ENCODE results near the gene LRRC7. TPM values are rescaled to one million over a fixed set of nuclear protein-coding genes. Genes with fewer than 3 reads are reported as not detected.
"Not testable (repeated sequence)": the region's sequence is repeated elsewhere in the genome, so short reads cannot be mapped to it uniquely, and the experiment has no call there.

Gene LRRC7
- total RNA-seq, 4 donors from 2014 or later, result under 0.01 TPM; not detected in 3

GRCh38 chr1:69862906-69863305 is 295.2 kb downstream of the LRRC7 start:
- TF ChIP-seq CTCF (IDR thresholded peaks at IDR 0.05) (no peak), POLR2A (IDR thresholded peaks at IDR 0.05) (no peak)
- H3K4me3 ChIP-seq, result no peak overlapping the region
- H3K9me3 ChIP-seq, result no peaks in the 10 kb centered on the region
- intact Hi-C loops (cut with DNase I), result no loop called here
- H3K27me3 ChIP-seq, result no peaks in the 10 kb centered on the region
- no peaks in the 10 kb centered on the region for H3K4me1 ChIP-seq
- 71 to 75% methylated on average over 1 of the region's 1 CpG for WGBS, 2 donors
- no peaks in the 10 kb centered on the region for H3K36me3 ChIP-seq
- no peak overlapping the region for H3K27ac ChIP-seq
- no peak for DNase-seq

GRCh38 chr1:69863704-69864103 is 296.0 kb downstream of the LRRC7 start:
- intact Hi-C loops (cut with DNase I), result no loop called here
- Histone ChIP-seq H3K36me3 (no peaks in the 10 kb centered on the region), H3K27ac (no peak overlapping the region), H3K27me3 (no peaks in the 10 kb centered on the region), H3K4me1 (no peaks in the 10 kb centered on the region), H3K9me3 (no peaks in the 10 kb centered on the region), H3K4me3 (no peak overlapping the region)
- 57 to 60% methylated on average over 1 of the region's 1 CpG for WGBS, 2 donors
- no peak for DNase-seq
- TF ChIP-seq POLR2A (IDR thresholded peaks at IDR 0.05), result no peak
- no peak for TF ChIP-seq CTCF (IDR thresholded peaks at IDR 0.05)

- intact Hi-C loops (cut with DNase I), result no loop called here
- no peaks in the 10 kb centered on the region for H3K36me3 ChIP-seq
- TF ChIP-seq POLR2A (IDR thresholded peaks at IDR 0.05), result no peak
- TF ChIP-seq CTCF (IDR thresholded peaks at IDR 0.05), result no peak
- no peak overlapping the region for H3K4me3 ChIP-seq
- H3K27me3 ChIP-seq, result no peaks in the 10 kb centered on the region
- no peaks in the 10 kb centered on the region for H3K4me1 ChIP-seq
- H3K27ac ChIP-seq, result no peak overlapping the region
- no peak for DNase-seq
- H3K9me3 ChIP-seq, result no peaks in the 10 kb centered on the region
- WGBS, 2 donors, result 41 to 43% methylated on average over 3 of the region's 3 CpGs
Observed at GRCh38 chr1:69871412-69871811, 303.7 kb downstream of the LRRC7 start.

- Histone ChIP-seq H3K4me3 (no peak overlapping the region), H3K4me1 (no peaks in the 10 kb centered on the region), H3K36me3 (no peaks in the 10 kb centered on the region), H3K27ac (no peak overlapping the region), H3K9me3 (no peaks in the 10 kb centered on the region), H3K27me3 (no peaks in the 10 kb centered on the region)
- WGBS, 2 donors, result 51 to 57% methylated on average over 3 of the region's 3 CpGs
- DNase-seq, result no peak
- intact Hi-C loops (cut with DNase I), result no loop called here
- TF ChIP-seq POLR2A (IDR thresholded peaks at IDR 0.05) (no peak), CTCF (IDR thresholded peaks at IDR 0.05) (no peak)
Observed at GRCh38 chr1:69878338-69878737, 310.6 kb downstream of the LRRC7 start.

GRCh38 chr1:69888016-69888415 is 320.3 kb downstream of the LRRC7 start:
- intact Hi-C loops (cut with DNase I); DNase-seq; H3K36me3 ChIP-seq; H3K27ac ChIP-seq; H3K27me3 ChIP-seq; H3K9me3 ChIP-seq; H3K4me3 ChIP-seq; H3K4me1 ChIP-seq: not testable (repeated sequence)
- WGBS, 2 donors, result 100% methylated on average over 2 to 5 of the region's 14 CpGs

GRCh38 chr1:69888657-69889056 is 320.9 kb downstream of the LRRC7 start:
- Histone ChIP-seq H3K27me3 (no peaks in the 10 kb centered on the region), H3K27ac (no peak overlapping the region), H3K36me3 (no peaks in the 10 kb centered on the region), H3K4me1 (no peaks in the 10 kb centered on the region), H3K4me3 (no peak overlapping the region), H3K9me3 (peaks cover 0 to 9% (median 5%) of the 10 kb centered on the region in 3 donors)
- 50 to 63% methylated on average over 1 of the region's 1 CpG for WGBS, 2 donors
- intact Hi-C loops (cut with DNase I), result no loop called here
- DNase-seq, result no peak
- TF ChIP-seq POLR2A (IDR thresholded peaks at IDR 0.05) (no peak), CTCF (IDR thresholded peaks at IDR 0.05) (no peak)

Data from esophagus squamous epithelium (tissue), 5 donors.